Aorta (tissue), 5 donors: ENCODE data around the gene RCN2. TPM values are rescaled to one million over a fixed set of nuclear protein-coding genes. Genes with fewer than 3 reads are reported as not detected.

Experiments used
- ATAC-seq: fragments of 200-7000 bp; cut with Tn5 transposase; one replicate; pipeline ENCODE4 v1.9.1; 2022; ENCODE audit warnings: moderate library complexity; ENCODE audit not compliant: low FRiP score
- DNase-seq, 2 donors: peaks; one replicate each; pipeline ENCODE4 v3.0.0-alpha.2; 2020
- H3K27ac ChIP-seq, 2 donors: one replicate each; pipeline ENCODE4 v1.5.1; 2013; ENCODE audit warnings: low read length in 2 of 2, mild to moderate bottlenecking in 2 of 2, moderate library complexity in 2 of 2, control low read depth in 1 of 2, inconsistent platforms in 1 of 2, low read depth in 1 of 2
- H3K27me3 ChIP-seq, 2 donors: one replicate each; pipeline ENCODE4 v1.6.1; 2013; ENCODE audit warnings: control low read depth in 1 of 2, low read length in 1 of 2, mild to moderate bottlenecking in 1 of 2, moderate library complexity in 1 of 2; ENCODE audit not compliant: insufficient read depth in 2 of 2, control insufficient read depth in 1 of 2
- H3K36me3 ChIP-seq, 2 donors: one replicate each; pipeline ENCODE4 v1.6.1; 2013; ENCODE audit warnings: control low read depth in 1 of 2, low read length in 1 of 2, mild to moderate bottlenecking in 1 of 2; ENCODE audit not compliant: insufficient read depth in 2 of 2, control insufficient read depth in 1 of 2
- H3K4me1 ChIP-seq, 2 donors: one replicate each; pipeline ENCODE4 v1.6.1; 2013; ENCODE audit warnings: low read length in 2 of 2, control low read depth in 1 of 2, mild to moderate bottlenecking in 1 of 2, moderate library complexity in 1 of 2; ENCODE audit not compliant: insufficient read depth in 2 of 2, control insufficient read depth in 1 of 2
- H3K4me3 ChIP-seq, 2 donors: one replicate each; pipeline ENCODE4 v1.5.1; 2013; ENCODE audit warnings: low read length in 2 of 2, control low read depth in 1 of 2, mild to moderate bottlenecking in 1 of 2
- H3K9me3 ChIP-seq: one replicate; pipeline ENCODE4 v1.6.1; 2013; ENCODE audit warnings: mild to moderate bottlenecking, low read length; ENCODE audit not compliant: control insufficient read depth
- WGBS, 2 donors: extraction: QIAGEN DNeasy Blood & Tissue Kit; methylation state at CpG; one replicate each; pipeline ENCODE4 v1.1.7; 2013; 5-methylcytosine and 5-hydroxymethylcytosine counted together
- intact Hi-C, 2 donors: fragments of 100-400 bp; cut with DNase I; formaldehyde crosslinking; loops; one replicate each; pipeline versions ENCODE4 v1.14.2 to v1.15.0; 2022
- polyA plus RNA-seq, 2 donors: library from polyadenylated mRNA; stranded (reverse); fragments of 200-250 nt; gene quantifications; one replicate each; pipeline ENCODE4 v1.2.3, GENCODE V29; 2013
- total RNA-seq, 2 donors: library from RNA; stranded (reverse); fragmentation: NEBNext Ultra II Directional; extraction: Animal tissue kit (Norgen Biotek cat#: 25700); gene quantifications; one replicate each; pipeline ENCODE4 v1.2.1, GENCODE V29; 2021
- donor health status: healthy with polysubstance abuse.
- donor health status: Bipolar disorder and iron deficiency.
- donor health status: DM: no; HTN: no; CAD: no.
- donor health status: DM: no; HTN: no; CAD: no.
- donor health status: DM: yes; HTN: yes; CAD: no.

Gene RCN2
- total and polyA plus RNA-seq, 4 donors = 41.0 to 65.0 (median 55.7) TPM

GRCh38 chr15:76939715-76940114 lies 8.2 kb downstream of the RCN2 start:
- Histone ChIP-seq H3K4me3 (no peak overlapping the region), H3K9me3 (no peaks in the 10 kb centered on the region), H3K4me1 (no peaks in the 10 kb centered on the region), H3K36me3 (peaks cover 0 to 3% of the 10 kb centered on the region in 2 donors), H3K27ac (no peak overlapping the region), H3K27me3 (no peaks in the 10 kb centered on the region)
- ATAC-seq (no peak), DNase-seq (no peak)
- 0% methylated on average over 1 of the region's 1 CpG for WGBS, 2 donors
- intact Hi-C loops = loop anchor here (5.0 to 10.0 kb wide), 3 partner anchors 83 to 603 kb away; no protein-coding TSS in a partner anchor

DNA sequence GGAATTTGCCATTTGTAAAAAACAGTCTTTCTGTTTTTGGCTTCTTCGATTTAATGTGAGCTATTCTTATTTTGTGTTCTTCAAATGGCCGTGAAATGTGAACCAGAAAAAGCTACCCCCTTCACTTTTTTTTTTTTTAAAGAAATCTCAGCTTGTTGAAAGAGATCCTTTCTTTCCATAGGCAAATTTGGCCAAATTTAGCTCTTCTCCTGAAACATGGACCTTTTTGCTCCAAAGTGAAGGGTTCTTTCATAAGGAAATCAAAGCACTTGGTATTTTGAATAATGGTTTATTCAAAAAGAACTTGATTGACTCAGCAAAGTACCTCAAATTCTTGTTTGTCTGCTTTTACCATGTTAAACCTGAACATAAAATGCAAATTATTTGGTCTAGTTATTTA lies 10.1 kb downstream of the RCN2 start:
- no peak overlapping the region for H3K4me3 ChIP-seq
- WGBS, 2 donors = 13 to 16% methylated on average over 2 of the region's 2 CpGs
- H3K27ac ChIP-seq = no peak overlapping the region
- ATAC-seq (no peak), DNase-seq (no peak)
- no peaks in the 10 kb centered on the region for H3K4me1 ChIP-seq
- no peaks in the 10 kb centered on the region for H3K27me3 ChIP-seq
- peaks cover 0 to 2% of the 10 kb centered on the region in 2 donors for H3K36me3 ChIP-seq
- no peaks in the 10 kb centered on the region for H3K9me3 ChIP-seq
- intact Hi-C loops = loop anchor here (5.0 to 10.0 kb wide), 3 partner anchors 81 to 601 kb away; no protein-coding TSS in a partner anchor

GRCh38 chr15:76942331-76942730 lies 10.8 kb downstream of the RCN2 start:
- ATAC-seq (no peak), DNase-seq (no peak)
- intact Hi-C loops = loop anchor here (5.0 to 10.0 kb wide), 3 partner anchors 80 to 600 kb away; no protein-coding TSS in a partner anchor
- Histone ChIP-seq H3K36me3 (peaks cover 0 to 2% of the 10 kb centered on the region in 2 donors), H3K4me1 (no peaks in the 10 kb centered on the region), H3K9me3 (no peaks in the 10 kb centered on the region), H3K27me3 (no peaks in the 10 kb centered on the region), H3K27ac (no peak overlapping the region), H3K4me3 (no peak overlapping the region)
- 77 to 80% methylated on average over 2 of the region's 2 CpGs for WGBS, 2 donors

GRCh38 chr15:76945494-76946093 lies 14.0 kb downstream of the RCN2 start:
- no peak overlapping the region for H3K27ac ChIP-seq
- intact Hi-C loops = loop anchor here in 1 of 2 donors (10.0 kb wide), 1 partner anchor 549 kb away; no protein-coding TSS in a partner anchor
- H3K4me3 ChIP-seq = no peak overlapping the region
- 42 to 51% methylated on average over 2 of the region's 2 CpGs for WGBS, 2 donors
- ATAC-seq = no peak
- H3K27me3 ChIP-seq = no peaks in the 10 kb centered on the region
- no peaks in the 10 kb centered on the region for H3K4me1 ChIP-seq
- no peaks in the 10 kb centered on the region for H3K9me3 ChIP-seq
- H3K36me3 ChIP-seq = peaks cover 0 to 2% of the 10 kb centered on the region in 2 donors
- DNase-seq = no peak

DNA sequence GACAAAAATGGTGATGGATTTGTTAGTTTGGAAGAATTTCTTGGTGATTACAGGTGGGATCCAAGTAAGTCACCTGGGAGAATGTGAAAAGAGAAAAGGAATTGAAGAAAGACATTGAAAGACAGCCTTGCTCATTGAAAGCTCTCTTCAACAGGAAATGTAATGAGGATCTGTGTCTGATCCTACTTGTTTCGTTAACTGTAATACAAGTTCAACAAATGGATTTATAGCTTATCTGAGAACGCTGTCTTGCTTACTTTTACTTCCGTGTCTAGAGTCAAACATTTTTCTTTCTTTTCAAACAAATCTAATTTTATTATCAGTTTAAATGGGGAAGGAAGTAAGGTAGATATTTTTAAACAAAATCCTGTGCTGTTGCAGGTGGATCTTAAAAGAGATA lies 15.9 kb downstream of the RCN2 start:
- no peaks in the 10 kb centered on the region for H3K9me3 ChIP-seq
- no peak overlapping the region for H3K4me3 ChIP-seq
- H3K4me1 ChIP-seq = no peaks in the 10 kb centered on the region
- H3K36me3 ChIP-seq = peaks cover 0 to 2% of the 10 kb centered on the region in 2 donors
- no peak overlapping the region for H3K27ac ChIP-seq
- ATAC-seq = no peak
- WGBS, 2 donors = 87 to 91% methylated on average over 3 of the region's 3 CpGs
- DNase-seq = no peak
- H3K27me3 ChIP-seq = no peaks in the 10 kb centered on the region
- intact Hi-C loops = loop anchor here in 1 of 2 donors (10.0 kb wide), 1 partner anchor 547 kb away; no protein-coding TSS in a partner anchor

DNA sequence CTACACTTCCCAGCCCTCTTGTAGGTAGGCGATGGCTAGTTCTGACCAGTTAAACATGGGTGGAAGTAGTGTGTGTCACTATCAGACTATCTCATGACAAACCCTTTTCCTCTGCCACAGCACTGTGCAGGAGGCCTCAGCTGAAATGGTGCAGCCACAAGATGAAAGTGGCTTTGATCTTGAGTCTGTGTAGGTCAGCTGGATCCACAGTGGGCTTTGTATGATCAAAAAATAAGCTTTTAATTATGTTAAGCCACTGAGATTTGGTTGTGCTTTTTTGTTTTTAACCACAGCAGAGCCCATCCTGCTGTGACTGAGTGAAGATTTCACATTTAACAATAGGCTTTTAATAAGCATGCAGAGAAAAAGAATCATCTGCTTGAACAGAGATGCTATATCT lies 19.7 kb downstream of the RCN2 start:
- ATAC-seq = no peak
- H3K36me3 ChIP-seq = no peaks in the 10 kb centered on the region
- intact Hi-C loops = no loop called here
- no peaks in the 10 kb centered on the region for H3K9me3 ChIP-seq
- DNase-seq = no peak
- H3K4me1 ChIP-seq = no peaks in the 10 kb centered on the region
- no peak overlapping the region for H3K4me3 ChIP-seq
- 90 to 91% methylated on average over 1 of the region's 1 CpG for WGBS, 2 donors
- no peaks in the 10 kb centered on the region for H3K27me3 ChIP-seq
- H3K27ac ChIP-seq = no peak overlapping the region

GRCh38 chr15:76953913-76954312 lies 22.4 kb downstream of the RCN2 start:
- DNase-seq (no peak), ATAC-seq (no peak)
- Histone ChIP-seq H3K4me1 (no peaks in the 10 kb centered on the region), H3K27ac (no peak overlapping the region), H3K36me3 (no peaks in the 10 kb centered on the region), H3K9me3 (no peaks in the 10 kb centered on the region), H3K4me3 (no peak overlapping the region), H3K27me3 (no peaks in the 10 kb centered on the region)
- 57 to 63% methylated on average over 3 of the region's 3 CpGs for WGBS, 2 donors
- intact Hi-C loops = no loop called here

GRCh38 chr15:76954744-76955143 lies 23.2 kb downstream of the RCN2 start:
- 47 to 58% methylated on average over 2 of the region's 2 CpGs for WGBS, 2 donors
- Histone ChIP-seq H3K9me3 (no peaks in the 10 kb centered on the region), H3K27me3 (no peaks in the 10 kb centered on the region), H3K4me1 (no peaks in the 10 kb centered on the region), H3K27ac (no peak overlapping the region), H3K36me3 (no peaks in the 10 kb centered on the region), H3K4me3 (no peak overlapping the region)
- no peak for ATAC-seq
- no peak for DNase-seq
- intact Hi-C loops = loop anchor here in 1 of 2 donors (5.0 kb wide), 1 partner anchor 593 kb away; no protein-coding TSS in a partner anchor
